GDM1 (cell line): ENCODE measurements around the gene C13orf42.
A peak's percentile ranks its signal among the peaks of the same experiment; 100 is the strongest.
"Not testable (repeated sequence)": the region's sequence is repeated elsewhere in the genome, so short reads cannot be mapped to it uniquely, and the experiment has no call there.

Experiments used
- DNase-seq: peaks from one replicate; lab custom pipeline; 2025; lab: John Stamatoyannopoulos, UW

The C13orf42 gene

DNA sequence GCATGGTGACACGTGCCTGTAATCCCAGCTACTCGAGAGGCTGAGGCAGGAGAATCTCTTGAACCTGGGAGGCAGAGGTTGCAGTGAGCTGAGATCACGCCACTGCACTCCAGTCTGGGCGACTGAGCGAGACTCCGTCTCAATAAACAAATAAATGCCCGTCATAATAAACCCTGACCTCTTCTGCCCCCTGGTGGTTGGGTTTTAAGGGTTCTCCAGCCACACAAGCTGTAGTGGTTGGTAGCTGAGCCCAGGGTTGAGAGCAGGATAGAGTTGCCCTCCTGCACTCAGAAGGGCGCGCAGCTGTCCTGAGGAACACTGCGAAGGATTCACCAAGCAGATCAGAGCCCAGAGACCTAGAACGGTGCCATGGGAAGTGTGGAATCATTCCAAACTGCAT lies 9.8 kb upstream of the C13orf42 start:
- DNase-seq, result peak; percentile 26

DNA sequence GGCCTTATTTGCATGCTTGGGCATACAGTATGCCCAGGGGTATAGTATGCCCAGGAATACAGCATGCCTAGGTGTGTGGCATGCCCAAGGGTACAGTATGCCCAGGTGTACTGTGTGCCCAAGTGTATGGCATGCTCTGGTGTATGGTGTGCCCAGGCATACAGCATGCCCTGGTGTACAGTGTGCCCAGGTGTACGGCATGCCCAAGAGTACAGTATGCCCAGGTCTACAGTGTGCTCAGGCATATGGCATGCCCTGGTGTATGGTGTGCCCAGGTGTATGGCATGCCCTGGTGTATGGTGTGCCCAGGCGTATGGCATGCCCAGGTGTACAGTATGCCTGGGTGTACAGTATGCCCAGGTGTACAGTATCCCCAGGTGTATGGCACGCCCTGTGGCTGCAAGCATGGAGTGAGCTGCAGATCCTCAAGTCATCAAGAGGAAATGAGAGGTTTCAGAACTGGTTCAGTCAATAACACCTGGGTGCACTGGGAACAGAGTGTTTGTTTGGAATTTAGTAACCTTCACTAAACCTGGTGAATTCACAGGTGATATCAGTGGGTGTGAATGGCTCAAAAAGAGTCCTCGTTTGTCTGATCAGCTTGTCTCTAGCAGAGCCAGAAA lies 7.8 kb upstream of the C13orf42 start:
- DNase-seq, result no peak

DNA sequence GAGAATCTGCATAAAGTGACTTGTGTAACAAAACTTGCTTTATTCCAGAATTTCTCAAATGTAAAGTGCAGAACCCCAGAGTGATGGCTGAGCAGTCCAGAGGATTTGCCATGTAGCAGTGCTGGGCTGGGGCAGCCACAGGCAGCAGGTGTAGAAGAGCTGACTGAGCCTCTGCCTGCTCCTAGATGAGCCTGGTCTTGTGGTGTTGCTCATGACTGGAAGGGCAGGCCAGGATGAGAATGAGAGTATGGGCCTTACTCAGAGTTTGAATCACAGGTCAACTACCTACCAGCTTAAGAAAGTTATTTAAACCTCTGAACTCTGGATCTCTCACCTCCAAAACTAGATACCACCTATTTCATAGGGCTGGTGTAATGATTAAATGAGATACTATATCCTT lies 2.9 kb upstream of the C13orf42 start:
- no peak for DNase-seq

DNA sequence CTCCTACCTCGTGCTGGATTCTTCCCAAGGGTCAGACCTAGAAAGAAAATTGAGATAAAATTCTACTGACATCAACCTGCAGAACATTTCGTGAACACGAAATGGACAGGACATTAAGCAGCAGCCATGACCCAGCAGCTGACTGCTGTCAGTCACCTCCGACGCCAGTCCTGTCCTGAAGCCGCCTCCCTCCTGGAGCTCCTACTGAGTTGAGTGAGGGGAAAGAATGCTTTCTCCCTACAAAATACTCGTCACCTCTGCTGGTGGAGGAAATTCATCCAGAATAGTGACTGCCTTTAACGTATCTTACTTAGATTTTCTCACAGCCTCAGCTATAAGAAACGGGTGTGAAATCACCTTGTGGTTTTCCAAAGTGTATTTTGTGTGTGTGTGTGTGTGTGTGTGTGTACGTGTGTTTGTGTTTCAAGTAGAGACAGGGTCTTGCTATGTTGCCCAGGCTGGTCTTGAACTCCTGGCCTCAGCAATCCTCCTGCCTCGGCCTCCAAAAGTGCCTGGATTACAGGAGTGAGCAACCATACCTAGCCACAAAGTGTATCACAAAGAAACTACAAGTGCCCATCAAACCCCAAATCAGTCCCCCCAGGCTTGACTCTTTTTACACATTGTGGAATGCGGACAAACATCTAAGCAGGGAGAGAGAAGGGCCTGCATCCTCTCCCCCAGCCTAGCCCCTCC lies 2.3 kb upstream of the C13orf42 start:
- DNase-seq, result no peak

DNA sequence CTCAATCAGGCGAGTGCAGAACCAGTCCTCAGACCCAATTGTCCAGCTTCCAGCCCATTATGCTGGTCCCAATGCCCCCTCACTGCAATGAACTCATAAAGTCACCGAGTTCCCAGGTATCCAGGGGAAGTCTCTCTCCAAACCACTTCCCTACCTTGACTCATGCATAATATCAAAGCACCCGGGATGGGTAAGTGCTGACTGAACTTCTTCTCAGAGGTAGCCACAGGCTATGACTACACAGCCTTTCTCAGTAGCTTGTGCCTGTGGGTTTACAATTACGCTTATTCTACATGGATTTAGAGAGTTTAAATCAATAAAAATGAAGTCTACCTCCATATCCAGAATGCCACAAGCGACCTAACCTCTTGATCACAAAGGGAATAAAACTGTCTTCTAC lies 1.7 kb upstream of the C13orf42 start:
- no peak for DNase-seq

DNA sequence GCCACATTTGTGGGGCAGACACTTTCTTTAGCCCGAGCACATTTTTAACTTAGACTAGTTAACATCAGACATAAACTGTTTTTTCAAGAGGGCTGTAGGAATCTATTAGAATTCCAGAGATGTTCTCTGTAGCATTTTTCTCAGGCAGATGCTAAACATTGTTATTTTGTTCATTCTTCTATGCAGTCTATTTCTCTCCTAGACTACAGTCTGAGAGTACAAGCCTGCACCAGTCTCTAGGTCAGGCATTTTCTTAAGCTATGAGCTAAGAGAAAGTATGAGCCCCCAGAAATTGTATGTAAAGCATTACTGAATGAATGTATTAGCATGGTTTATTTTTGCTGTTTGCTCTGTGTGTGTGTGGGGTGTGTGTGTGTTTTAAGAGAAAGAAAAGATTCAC lies 923 bp upstream of the C13orf42 start:
- DNase-seq, result no peak

DNA sequence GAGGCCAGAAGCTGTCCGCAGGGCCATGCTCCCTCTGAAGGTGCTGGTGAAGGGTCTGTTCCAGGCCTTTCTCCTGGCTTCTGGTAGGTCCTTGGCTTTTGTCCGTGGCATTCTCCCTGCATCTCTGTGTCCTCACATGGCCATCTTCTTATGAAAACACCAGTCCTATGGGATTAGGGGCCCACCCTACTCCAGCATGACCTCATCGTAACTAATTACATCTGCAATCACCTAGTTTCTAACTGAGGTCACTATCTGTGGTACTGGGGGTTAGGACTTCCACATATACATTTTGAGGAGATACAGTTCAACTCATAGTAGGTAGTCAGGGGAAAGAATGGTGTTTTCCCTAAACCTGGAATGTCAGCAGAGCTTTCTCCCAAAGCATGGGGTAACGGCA lies 3.1 kb downstream of the C13orf42 start:
- DNase-seq, result no peak

DNA sequence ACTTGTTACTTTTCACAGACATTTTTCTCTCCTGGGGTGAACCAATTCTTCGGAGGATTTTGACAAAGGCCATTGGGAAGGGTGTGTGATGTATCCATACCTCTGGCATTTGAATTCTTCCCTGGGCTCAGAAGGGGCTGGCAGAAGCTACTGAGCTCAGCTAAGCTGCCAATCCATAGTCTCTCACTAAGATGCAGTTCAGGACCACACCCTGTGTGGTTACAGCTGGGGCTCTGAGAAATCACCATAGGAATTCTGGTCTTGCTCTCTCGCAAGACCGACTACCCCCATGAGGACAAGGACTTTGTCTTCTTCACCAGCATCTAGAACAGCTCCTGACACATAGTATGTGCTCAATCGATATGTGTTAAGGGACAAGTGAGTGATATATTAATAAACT lies 6.0 kb downstream of the C13orf42 start:
- DNase-seq, result no peak

DNA sequence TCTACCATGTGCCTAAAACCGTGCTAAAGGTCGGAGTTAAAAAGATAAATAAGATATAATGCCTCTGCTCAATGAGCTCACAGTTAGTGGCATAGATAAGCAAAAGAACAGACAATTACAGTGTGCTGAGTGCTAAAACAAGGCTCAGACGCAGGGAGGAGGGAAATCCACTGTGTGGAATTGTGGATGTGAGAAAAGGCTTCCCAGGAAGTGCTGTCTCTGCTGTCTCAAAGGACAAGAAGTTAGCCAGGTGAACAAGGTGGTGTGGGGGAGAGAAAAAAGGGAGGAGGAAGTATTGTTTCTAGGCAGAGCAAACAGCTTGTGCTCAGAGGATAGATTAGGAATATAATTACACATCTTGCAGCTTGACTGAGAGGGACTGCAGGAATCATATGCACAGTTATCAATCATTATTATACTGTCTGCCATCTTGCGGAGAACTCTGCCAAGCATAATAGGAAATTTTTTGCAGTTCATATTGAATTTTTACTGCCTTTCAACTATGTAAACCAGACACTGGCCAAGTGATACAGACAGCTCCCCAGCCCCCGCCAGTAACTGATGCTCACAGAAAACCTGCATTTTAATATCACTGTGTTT lies 9.3 kb downstream of the C13orf42 start:
- no peak for DNase-seq

DNA sequence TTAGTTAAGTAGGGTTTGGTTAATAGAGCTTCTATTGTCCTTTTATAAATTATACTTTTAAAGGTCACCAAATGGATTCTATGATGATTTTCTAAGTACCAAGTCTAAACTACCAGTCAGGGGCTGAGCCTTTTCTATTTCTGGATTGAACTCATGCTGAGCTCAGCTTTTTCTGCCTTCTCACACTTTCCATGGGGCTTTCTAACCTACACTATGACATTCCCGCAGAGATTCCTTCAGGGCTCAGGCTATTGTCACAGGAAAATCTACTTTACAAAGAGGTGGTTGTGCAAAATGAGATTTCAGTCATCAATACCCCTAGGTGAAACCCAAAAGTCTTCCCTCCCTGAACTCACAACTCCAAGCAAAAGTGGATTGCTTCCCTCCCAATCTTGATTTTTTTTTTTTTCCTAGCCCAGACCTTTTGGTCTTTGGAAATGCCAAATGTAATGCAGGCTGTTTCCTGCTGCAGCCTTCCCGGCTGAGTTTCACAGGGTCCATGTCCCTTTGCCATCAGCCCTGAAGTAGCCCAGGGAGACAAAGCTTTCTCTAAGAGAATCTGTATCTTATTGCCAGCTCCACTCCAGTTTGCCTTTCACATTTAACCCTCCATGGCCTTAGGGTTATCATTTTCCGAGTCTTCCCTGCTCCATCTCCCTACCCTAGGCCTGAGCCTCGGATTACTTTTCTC lies 13.6 kb downstream of the C13orf42 start:
- DNase-seq, result no peak

DNA sequence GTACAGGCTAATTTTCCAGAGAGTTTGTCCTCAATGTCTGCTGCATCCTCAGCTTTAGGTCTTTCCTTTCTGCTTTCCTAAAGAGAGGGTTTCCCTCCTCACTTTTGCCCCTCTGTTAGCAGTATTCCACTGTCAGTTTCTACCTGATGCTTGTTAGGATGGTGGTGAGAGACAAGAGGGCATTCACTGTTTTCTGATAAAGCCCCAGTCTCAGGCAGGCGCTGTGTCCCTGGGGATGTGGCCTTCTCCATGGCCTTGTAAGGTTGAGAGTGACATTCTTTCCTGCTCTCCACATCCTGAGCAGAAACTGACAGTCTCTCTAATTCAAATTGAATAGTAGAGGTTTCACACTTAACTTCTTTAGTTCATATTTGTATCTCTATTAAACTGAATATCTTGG lies 14.9 kb downstream of the C13orf42 start:
- no peak for DNase-seq

DNA sequence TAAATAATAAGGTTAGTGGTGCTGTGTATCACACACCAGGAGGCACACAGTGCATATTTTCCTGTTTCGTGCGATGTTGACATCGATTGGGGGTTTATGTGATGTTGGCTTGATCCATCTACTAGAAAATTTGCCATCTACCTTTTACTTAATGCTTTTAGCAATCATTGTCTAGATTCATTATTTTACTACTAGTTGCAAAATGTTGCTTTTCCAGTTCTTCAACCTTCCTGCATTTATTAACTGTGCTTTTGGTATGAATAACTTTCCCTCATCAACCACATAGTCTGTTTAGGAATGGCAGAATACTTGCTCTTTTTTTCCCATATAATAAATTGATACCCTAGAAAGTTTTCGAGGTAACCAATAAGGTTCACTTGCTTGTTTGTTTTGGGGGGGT lies 17.5 kb downstream of the C13orf42 start:
- no peak for DNase-seq

DNA sequence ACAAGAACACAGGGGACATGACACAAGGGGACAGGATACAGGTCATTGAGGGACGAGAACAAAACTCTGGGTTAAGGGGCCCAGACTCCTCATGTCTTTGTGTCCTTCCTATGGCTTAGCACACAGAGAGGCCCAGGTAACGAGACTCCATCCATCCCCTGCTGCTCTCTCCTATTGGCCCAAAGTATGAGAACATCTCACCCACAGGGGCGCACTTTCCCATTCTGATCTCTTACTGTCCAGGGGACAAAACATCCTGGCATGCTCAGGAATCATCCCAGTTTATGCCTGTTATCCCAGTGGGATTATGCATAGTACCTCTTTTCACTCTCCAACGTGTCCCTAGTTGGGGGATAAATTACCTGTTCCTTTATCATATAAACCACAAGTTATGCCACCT lies 19.2 kb downstream of the C13orf42 start:
- DNase-seq, result no peak

DNA sequence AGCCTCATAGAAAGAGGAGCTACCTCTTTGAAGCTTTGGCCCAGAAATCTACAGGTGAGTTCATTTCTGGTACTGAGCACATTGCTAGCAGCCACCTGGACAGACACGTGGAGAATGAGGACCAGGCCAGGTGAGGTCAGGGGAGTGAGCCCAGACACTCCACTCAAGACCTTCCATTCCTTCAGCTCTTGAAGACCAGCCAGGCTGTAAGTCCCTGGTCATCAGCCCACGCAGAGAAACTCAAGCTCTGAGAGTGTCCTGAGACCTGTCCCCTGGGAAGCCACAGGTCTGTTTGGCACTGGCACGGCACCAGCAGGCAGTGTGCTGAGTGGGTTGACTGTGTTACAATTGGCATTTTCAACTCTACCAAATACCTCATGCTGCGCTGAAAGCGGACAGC lies 27.4 kb downstream of the C13orf42 start:
- DNase-seq, result no peak

DNA sequence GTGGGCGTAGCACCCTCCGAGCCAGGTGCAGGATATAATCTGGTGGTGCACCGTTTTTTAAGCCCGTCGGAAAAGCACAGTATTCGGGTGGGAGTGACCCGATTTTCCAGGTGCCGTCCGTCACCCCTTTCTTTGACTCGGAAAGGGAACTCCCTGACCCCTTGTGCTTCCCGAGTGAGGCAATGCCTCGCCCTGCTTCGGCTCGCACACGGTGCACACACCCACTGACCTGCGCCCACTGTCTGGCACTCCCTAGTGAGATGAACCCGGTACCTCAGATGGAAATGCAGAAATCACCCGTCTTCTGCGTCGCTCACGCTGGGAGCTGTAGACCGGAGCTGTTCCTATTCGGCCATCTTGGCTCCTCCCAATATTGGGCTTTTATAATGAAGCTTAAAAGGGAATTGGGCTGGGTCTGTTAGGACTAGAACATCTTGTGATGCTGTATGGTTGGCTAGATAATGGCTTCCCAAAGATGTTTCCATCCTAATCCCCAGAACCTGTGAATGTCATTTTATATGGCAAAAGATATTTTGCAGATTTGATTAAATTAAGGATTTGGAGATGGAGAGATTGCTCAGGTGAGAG lies 30.5 kb downstream of the C13orf42 start:
- not testable (repeated sequence) for DNase-seq

DNA sequence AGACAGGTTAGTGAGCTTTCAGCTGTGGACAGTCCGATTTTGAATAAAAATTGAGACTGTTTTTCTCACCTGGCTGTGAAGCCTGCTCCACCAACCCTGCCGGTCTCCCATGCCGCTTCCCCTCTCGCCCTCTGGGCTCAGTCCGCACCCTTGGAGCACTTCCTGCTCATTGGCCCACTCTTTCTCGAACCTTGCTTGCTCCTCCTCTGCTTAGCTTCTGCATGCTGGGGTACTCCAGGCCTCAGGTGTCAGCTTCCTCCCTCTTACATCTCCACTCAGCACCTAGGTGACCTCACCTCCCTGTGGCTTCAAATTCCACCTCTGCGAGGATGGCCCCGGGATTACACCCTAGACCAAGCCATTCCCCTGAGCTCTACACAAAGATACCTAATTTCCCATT lies 39.6 kb downstream of the C13orf42 start:
- DNase-seq, result no peak

DNA sequence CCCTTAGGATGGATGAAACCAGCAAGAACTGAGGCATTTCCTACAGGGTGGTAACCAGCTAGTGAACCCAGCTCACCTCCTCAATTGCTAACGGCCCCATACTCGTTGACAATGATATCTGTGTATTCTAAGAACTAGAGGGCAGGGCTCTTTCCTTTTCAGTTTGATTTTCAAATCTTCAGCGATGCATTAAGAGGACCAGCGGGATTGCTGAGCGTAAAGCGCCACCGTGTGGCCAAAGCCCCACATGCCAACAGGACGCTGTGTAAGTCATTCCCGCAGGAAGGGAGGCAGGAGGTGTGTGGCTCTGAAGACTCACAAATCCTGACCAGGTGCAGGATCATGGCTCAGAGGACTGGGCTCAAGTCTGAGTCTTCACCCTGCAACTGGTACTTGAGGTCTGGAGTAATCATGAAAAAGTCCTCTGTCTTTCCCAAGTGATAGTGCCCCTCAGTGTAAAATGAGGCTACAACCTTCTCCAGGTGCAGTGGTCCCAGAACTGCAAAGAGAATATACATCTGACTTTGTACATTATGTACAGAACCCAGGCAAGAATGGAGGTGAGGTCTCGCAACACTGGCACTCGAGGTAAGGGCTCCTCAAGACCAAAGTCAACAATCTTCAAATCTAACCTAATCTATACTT lies 40.9 kb downstream of the C13orf42 start:
- DNase-seq, result peak; percentile 78

DNA sequence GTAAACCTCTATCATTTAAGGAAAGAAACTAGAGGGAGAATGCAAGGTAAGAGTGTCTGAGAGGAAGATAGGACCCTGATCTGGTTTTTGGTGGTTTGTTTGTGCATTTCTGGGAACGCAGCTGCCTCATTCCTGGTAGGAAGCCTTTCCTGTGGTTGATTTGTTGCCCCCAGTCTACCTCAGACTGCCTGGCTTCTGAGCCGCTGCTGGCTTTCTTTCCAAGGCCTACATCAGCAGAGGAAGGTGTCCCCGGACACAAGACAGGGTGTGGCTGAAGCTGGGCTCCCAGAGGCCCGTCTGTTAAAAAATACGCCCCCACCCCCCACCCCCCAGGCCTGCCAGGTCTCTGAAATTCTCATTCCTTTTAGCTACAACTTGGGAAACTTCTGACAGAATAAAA lies 42.6 kb downstream of the C13orf42 start:
- no peak for DNase-seq

DNA sequence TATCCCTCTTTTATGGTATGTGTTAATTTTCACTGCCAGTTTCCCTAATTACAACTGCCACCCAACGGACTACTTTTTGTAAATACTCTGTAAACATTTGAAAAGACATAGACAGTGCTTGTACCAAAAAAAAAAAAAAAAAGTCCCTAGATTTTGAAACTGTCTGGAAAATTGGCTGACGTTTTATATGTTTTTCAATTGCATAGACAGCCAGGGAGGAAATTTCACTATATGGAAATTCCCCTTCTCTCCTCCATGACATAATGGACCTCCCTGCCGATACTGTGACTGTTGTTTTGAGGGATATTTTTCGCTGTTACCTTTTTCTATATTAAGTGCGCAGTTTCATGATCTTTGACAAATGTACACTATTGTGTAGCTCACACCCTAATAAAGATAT lies 43.4 kb downstream of the C13orf42 start:
- no peak for DNase-seq

DNA sequence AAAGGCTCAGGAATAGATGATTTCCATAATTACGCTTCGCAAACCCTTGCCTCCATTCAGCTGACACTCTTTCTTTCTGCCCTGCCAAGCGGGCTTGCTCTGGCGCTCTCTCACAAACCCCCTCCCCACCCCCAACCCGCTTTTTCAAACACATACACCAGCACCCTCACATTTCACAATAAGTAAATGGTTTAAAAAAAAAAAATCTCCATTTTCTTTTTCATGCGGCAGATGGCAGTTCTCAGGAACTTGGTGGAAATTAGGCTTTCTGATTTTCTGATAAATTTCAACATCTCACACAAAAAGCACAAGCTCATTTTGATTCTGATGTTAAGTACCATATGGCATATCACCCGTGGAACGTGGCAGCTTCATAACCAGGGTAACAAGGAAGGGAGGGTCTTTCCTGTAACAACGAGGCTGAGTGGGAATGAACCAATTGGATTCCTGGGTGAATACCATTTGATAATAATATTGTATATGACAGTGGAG lies 43.8 kb downstream of the C13orf42 start:
- DNase-seq, result no peak

DNA sequence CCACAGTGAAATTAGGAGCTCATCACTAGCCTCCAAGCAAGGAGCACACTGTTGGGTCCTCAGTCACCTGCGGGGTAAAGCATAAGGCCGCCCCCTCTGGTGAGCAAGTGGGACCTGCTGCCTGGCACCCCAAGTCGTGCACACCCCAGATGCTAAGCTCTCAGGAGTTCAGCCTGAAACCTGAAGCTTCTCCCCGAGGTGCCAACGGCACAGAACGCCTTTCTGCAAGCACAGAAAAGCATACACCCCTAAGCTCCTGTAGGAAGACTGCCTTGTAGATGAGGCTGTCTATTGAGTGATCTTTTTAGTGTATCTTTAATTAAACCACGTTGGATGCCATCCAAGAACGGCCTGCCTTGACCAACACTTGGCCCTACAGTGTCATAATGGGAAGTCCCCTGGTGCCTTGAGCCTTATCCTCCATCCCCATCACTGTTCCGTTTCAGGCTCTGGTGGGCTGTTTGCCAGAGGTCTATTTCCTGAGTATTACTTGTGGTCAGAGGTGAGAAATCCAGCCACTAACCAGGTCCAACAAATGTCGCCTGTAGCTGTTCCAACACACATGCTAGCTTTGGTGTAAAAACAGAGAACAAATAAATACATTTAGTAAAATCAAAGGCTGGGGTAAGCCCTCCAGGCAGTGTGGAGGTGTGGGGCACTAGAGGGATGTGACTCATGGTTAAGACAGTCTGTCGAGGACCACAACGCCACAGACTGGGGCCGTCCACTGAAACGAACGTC lies 44.8 kb downstream of the C13orf42 start:
- DNase-seq, result no peak
